ENCODE measurements around the gene KRT77. TPM values are rescaled to one million over a fixed set of nuclear protein-coding genes. Genes with fewer than 3 reads are reported as not detected.

Gene KRT77
- total RNA-seq, 6 donors from 2014 or later, result not detected

DNA sequence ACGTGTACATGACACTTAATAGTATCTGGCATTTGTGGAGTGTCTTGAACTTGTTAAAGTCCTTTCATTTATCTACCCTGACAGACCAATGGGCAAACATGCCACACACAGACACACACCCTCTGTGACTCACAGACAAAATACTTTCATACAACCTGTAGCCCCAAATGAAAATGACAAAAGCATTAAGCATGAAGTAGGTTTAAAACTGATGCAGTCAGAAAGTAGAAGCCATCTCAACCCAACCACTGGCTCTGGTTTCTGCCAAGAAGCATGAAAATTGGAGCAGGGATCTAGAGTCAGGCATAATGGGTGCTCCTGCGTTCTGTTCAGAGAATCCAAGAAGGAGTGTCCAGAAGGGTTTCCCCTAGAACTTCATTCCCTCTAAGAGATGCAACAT is 23.1 kb upstream of the KRT77 start:
- Histone ChIP-seq H3K4me3 (no peak overlapping the region), H3K4me1 (no peaks in the 10 kb centered on the region), H3K27ac (no peak overlapping the region), H3K9me3 (no peaks in the 10 kb centered on the region), H3K36me3 (no peaks in the 10 kb centered on the region), H3K27me3 (no peaks in the 10 kb centered on the region)
- DNase-seq (no peak), ATAC-seq (ENCODE audit: low FRiP score in 2 of 2) (no peak)
- WGBS, 2 donors, result 61 to 74% methylated on average over 2 of the region's 2 CpGs
- TF ChIP-seq EP300 (IDR thresholded peaks at IDR 0.05) (no peak), POLR2AphosphoS5 (IDR thresholded peaks at IDR 0.05) (no peak), POLR2A (IDR thresholded peaks at IDR 0.05) (no peak)
- TF ChIP-seq, protein P1, sequence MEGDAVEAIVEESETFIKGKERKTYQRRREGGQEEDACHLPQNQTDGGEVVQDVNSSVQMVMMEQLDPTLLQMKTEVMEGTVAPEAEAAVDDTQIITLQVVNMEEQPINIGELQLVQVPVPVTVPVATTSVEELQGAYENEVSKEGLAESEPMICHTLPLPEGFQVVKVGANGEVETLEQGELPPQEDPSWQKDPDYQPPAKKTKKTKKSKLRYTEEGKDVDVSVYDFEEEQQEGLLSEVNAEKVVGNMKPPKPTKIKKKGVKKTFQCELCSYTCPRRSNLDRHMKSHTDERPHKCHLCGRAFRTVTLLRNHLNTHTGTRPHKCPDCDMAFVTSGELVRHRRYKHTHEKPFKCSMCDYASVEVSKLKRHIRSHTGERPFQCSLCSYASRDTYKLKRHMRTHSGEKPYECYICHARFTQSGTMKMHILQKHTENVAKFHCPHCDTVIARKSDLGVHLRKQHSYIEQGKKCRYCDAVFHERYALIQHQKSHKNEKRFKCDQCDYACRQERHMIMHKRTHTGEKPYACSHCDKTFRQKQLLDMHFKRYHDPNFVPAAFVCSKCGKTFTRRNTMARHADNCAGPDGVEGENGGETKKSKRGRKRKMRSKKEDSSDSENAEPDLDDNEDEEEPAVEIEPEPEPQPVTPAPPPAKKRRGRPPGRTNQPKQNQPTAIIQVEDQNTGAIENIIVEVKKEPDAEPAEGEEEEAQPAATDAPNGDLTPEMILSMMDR (IDR thresholded peaks at IDR 0.05), result no peak

- ATAC-seq (ENCODE audit: low FRiP score in 2 of 2) (no peak), DNase-seq (no peak)
- WGBS, 2 donors, result 100% methylated on average over 1 to 2 of the region's 3 CpGs
- H3K4me1 ChIP-seq, result no peaks in the 10 kb centered on the region
- H3K9me3 ChIP-seq, result no peaks in the 10 kb centered on the region
- no peaks in the 10 kb centered on the region for H3K36me3 ChIP-seq
- TF ChIP-seq EP300 (IDR thresholded peaks at IDR 0.05) (no peak), POLR2AphosphoS5 (IDR thresholded peaks at IDR 0.05) (no peak)
- TF ChIP-seq, protein P1 (IDR thresholded peaks at IDR 0.05), result no peak
- H3K4me3 ChIP-seq, result no peak overlapping the region
- H3K27me3 ChIP-seq, result no peaks in the 10 kb centered on the region
- H3K27ac ChIP-seq, result no peak overlapping the region
Measured at GRCh38 chr12:52724384-52724783, 21.1 kb upstream of the KRT77 start.

- Histone ChIP-seq H3K4me3 (no peak overlapping the region), H3K27me3 (no peaks in the 10 kb centered on the region), H3K36me3 (no peaks in the 10 kb centered on the region), H3K4me1 (no peaks in the 10 kb centered on the region), H3K27ac (no peak overlapping the region), H3K9me3 (no peaks in the 10 kb centered on the region)
- TF ChIP-seq POLR2A (IDR thresholded peaks at IDR 0.05) (no peak), EP300 (IDR thresholded peaks at IDR 0.05) (no peak)
- TF ChIP-seq, protein P1 (IDR thresholded peaks at IDR 0.05), result no peak
- DNase-seq (no peak), ATAC-seq (ENCODE audit: low FRiP score in 2 of 2) (no peak)
- 62 to 73% methylated on average over 2 of the region's 2 CpGs for WGBS, 2 donors
Measured at GRCh38 chr12:52722680-52723079, 19.4 kb upstream of the KRT77 start.

GRCh38 chr12:52721838-52722470 is 18.6 kb upstream of the KRT77 start:
- DNase-seq (no peak), ATAC-seq (ENCODE audit: low FRiP score in 2 of 2) (no peak)
- H3K4me3 ChIP-seq, result no peak overlapping the region
- no peaks in the 10 kb centered on the region for H3K27me3 ChIP-seq
- H3K36me3 ChIP-seq, result no peaks in the 10 kb centered on the region
- WGBS, 2 donors, result 28 to 46% methylated on average over 3 of the region's 3 CpGs
- H3K9me3 ChIP-seq, result no peaks in the 10 kb centered on the region
- no peak overlapping the region for H3K27ac ChIP-seq
- TF ChIP-seq EP300 (IDR thresholded peaks at IDR 0.05), result no peak
- no peak for TF ChIP-seq POLR2AphosphoS5 (IDR thresholded peaks at IDR 0.05)
- no peak for TF ChIP-seq POLR2A (IDR thresholded peaks at IDR 0.05)
- TF ChIP-seq, protein P1 (IDR thresholded peaks at IDR 0.05), result no peak
- H3K4me1 ChIP-seq, result no peaks in the 10 kb centered on the region

DNA sequence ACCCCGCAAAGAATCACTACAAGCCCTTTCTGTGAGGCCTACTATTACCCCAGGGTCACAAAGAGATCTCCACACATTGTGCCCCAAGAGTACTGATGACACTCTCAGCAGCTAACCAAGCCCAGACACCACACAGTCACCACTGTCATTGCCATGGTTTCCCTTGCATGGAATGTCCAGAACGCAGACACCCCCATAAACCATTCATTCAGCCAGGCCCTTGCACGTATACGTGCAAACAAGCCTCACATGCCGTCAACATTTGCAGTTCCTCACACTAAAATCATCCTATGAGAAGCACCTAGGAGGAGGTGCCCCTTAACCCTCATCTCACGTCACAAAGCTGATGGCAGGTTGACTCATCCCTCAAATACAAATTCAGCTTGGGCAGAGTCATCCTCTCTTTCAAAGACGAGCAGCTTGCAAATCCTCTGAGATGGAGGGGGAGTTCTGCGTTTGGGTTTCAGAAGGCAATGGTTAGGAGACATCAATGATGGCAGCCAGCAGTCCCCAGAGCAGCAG is 17.1 kb upstream of the KRT77 start:
- WGBS, 2 donors, result 80 to 82% methylated on average over 6 to 8 of the region's 8 CpGs
- no peak overlapping the region for H3K4me3 ChIP-seq
- ATAC-seq (ENCODE audit: low FRiP score in 2 of 2) (no peak), DNase-seq (no peak)
- no peak overlapping the region for H3K27ac ChIP-seq
- H3K4me1 ChIP-seq, result no peaks in the 10 kb centered on the region
- H3K27me3 ChIP-seq, result peaks cover 0 to 4% (median 0%) of the 10 kb centered on the region in 4 donors
- no peaks in the 10 kb centered on the region for H3K9me3 ChIP-seq
- TF ChIP-seq EP300 (IDR thresholded peaks at IDR 0.05), result no peak
- TF ChIP-seq, protein P1 (IDR thresholded peaks at IDR 0.05), result no peak
- no peak for TF ChIP-seq POLR2A (IDR thresholded peaks at IDR 0.05)
- TF ChIP-seq POLR2AphosphoS5 (IDR thresholded peaks at IDR 0.05), result no peak
- H3K36me3 ChIP-seq, result no peaks in the 10 kb centered on the region
